PC-9 (cell line): ENCODE data around the gene GCDH.

Experiments used
- EZH2 ChIP-seq: fragments of 200-600 bp; sonication (generic); IDR thresholded peaks from 2 replicates; pipeline ENCODE4 v1.8.0; 2017; ENCODE audit warnings: antibody characterized with exemption, low read depth
- TF ChIP-seq, protein P1 (sequence below): fragments of 200-600 bp; sonication (generic); conservative IDR thresholded peaks from 2 replicates; pipeline ENCODE4 v1.6.1; 2017; ENCODE audit warnings: mixed run types, antibody characterized with exemption, mild to moderate bottlenecking, moderate library complexity

DNA sequence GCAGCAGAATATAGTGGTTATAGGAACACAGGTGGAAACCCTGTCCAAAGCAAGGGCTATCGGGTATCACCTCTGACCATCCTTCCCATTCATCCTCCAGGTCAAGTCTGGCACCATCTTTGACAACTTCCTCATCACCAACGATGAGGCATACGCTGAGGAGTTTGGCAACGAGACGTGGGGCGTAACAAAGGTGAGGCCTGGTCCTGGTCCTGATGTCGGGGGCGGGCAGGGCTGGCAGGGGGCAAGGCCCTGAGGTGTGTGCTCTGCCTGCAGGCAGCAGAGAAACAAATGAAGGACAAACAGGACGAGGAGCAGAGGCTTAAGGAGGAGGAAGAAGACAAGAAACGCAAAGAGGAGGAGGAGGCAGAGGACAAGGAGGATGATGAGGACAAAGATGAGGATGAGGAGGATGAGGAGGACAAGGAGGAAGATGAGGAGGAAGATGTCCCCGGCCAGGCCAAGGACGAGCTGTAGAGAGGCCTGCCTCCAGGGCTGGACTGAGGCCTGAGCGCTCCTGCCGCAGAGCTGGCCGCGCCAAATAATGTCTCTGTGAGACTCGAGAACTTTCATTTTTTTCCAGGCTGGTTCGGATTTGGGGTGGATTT, 52.6 kb downstream of the GCDH start:
- TF ChIP-seq EZH2 = no peak
- TF ChIP-seq, protein P1, sequence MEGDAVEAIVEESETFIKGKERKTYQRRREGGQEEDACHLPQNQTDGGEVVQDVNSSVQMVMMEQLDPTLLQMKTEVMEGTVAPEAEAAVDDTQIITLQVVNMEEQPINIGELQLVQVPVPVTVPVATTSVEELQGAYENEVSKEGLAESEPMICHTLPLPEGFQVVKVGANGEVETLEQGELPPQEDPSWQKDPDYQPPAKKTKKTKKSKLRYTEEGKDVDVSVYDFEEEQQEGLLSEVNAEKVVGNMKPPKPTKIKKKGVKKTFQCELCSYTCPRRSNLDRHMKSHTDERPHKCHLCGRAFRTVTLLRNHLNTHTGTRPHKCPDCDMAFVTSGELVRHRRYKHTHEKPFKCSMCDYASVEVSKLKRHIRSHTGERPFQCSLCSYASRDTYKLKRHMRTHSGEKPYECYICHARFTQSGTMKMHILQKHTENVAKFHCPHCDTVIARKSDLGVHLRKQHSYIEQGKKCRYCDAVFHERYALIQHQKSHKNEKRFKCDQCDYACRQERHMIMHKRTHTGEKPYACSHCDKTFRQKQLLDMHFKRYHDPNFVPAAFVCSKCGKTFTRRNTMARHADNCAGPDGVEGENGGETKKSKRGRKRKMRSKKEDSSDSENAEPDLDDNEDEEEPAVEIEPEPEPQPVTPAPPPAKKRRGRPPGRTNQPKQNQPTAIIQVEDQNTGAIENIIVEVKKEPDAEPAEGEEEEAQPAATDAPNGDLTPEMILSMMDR = no peak
